ENCODE data around the gene SLC25A41.

Gene SLC25A41

DNA sequence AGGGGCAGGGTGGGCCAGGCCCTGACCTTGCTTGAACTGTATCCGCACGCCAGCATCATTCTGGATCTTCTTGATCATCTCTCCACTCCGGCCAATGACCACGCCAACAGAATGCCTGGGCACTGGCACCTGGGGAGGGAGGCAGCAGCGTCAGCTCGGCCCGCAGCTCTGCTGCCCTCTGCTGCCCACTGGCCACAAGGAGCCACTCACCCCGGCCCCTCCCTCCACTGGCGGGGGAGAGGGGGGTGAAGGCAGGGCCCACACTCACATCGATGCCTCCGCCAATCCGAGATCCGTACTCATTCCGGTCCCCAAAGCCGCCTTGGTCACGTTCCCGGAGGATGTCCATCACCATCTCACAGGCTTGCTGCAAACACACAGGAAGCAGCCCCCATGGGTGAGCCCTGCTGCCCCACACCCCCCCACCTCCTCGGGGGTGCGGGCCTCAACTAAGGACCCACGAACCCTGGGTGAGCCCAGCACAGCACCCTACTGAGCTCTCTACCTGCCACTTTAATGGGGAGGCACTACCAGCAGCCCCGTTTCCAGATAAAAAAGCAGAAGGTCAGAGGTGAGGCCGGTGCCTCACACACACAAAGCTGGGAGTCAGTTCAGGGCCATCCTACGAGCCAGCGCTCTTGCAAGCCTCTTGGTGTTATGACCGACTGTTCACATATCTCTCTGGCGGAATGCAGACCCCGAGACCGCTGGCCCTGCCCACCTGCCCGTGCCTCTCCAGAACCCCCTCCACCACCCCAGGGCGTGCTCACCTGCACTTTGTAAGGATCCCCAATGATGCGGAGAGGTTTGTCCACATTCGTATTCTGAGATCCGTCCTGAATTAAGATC is 15.6 kb downstream of the SLC25A41 start:
- no peak for TF ChIP-seq ZFX (IDR thresholded peaks at IDR 0.05)
- TF ChIP-seq, protein P1, sequence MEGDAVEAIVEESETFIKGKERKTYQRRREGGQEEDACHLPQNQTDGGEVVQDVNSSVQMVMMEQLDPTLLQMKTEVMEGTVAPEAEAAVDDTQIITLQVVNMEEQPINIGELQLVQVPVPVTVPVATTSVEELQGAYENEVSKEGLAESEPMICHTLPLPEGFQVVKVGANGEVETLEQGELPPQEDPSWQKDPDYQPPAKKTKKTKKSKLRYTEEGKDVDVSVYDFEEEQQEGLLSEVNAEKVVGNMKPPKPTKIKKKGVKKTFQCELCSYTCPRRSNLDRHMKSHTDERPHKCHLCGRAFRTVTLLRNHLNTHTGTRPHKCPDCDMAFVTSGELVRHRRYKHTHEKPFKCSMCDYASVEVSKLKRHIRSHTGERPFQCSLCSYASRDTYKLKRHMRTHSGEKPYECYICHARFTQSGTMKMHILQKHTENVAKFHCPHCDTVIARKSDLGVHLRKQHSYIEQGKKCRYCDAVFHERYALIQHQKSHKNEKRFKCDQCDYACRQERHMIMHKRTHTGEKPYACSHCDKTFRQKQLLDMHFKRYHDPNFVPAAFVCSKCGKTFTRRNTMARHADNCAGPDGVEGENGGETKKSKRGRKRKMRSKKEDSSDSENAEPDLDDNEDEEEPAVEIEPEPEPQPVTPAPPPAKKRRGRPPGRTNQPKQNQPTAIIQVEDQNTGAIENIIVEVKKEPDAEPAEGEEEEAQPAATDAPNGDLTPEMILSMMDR (conservative IDR thresholded peaks at IDR 0.05) = no peak; the same call in 1 of the 2 replicates
- H3K27ac ChIP-seq = no peak overlapping the region

DNA sequence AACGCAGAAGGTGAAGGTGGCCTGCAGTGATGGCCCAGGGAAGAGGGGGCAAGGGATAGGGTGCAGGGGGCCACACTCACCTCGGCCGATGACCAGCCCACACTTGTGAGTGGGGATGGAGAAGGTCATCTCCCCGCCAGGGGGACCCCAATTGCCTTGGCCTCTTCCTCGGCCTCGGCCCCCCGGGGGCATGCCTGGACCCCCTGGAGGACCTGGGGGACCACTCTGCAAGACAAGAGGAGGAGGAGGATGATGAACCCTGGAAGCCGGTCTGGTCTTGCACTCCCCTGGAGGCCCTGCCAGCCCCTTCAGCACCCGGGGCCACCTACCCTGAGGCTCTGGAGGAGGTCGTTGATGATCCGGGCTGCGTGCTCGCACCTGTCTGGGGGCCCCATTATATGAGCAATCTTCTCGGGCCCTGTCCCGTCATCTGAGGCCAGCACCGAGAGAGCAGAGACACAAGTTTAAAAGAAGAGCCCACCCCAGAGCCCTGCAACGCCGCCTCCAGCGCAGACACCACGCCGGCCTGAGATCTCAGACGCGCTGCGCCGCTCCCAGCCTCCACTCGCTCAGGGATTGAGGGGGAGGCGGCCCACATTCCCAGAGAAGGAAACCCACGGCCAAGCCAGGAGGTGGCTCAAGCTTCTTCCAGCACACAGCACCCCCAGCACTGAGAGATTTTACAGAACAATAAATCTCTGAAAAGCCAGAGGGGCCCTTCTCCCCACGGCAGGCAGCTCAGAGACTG is 16.7 kb downstream of the SLC25A41 start:
- H3K27ac ChIP-seq = no peak overlapping the region

DNA sequence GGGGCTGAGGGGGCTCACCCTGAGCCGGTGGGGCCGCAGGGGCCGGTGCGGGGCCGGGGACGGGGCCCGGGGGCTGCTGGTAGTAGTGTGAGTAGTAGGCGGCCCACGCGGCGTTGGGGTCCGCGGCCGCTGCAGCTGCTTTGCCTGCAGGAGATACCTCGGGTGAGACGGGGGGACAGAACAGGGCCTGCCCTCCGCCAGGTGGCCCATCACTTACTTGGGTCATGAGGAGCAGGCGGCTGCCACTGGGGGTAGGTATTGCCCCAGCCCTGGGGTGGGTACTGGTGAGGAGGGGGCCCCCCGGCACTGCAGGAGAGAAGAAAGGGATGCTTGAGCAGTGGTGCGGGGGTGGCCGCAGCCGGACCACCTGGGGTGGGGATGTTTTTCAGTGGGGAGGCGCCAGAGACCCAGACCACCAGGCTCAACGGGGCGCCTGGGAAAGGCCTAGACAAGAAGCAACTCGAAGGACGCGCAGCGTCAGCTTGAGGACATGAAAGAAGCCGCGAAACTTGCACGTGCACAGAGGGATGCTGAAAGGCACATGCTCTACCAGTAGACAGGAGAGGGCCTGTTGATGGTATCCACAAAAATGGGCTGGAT is 17.9 kb downstream of the SLC25A41 start:
- TF ChIP-seq, protein P1 (conservative IDR thresholded peaks at IDR 0.05) = no peak
- no peak for TF ChIP-seq ZFX (IDR thresholded peaks at IDR 0.05)
- no peak overlapping the region for H3K27ac ChIP-seq

More for the DNA sequence above, 16.7 kb downstream of the SLC25A41 start:
- TF ChIP-seq, protein P1 (conservative IDR thresholded peaks at IDR 0.05) = no peak
- no peak for TF ChIP-seq ZFX (IDR thresholded peaks at IDR 0.05)

DNA sequence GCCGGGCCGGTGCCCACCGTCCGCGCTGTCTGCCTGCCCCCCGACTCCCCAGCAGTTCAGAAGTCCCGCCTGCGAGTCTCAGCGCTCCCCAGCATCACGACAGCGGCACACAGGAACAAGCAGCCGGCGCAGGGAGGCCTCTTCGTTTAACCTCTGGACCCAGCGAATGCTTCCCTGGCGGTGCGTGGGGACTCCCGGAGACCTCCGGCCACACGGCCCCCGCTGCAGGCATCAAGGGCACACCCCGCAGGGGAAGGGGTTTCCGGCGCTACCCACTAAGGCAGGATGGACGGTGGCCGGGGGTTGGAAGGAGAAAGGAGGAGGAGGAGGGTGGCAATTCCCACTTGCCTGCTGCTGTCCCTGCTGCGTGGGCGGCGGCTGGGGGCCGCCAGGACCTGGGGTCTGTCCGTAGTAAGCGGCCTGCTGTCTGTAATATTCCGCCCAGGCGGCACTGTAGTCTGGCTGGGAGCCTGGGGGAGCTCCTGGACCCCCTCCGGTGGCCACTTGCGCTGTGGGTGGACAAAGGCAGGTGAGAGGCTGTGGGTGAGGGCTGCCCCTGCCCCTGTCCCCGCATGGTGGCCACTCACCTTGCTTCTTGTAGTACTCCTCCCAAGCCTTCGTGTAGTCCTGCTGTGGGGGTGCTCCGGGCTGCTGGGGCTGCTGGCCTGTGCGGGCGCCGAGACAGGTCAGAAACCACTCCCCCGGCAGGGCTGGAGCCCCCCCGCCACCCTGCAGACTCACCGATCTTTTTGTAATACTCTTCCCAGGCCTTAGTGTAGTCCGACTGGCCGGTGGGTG is 18.6 kb downstream of the SLC25A41 start:
- no peak overlapping the region for H3K27ac ChIP-seq
- no peak for TF ChIP-seq ZFX (IDR thresholded peaks at IDR 0.05)
- TF ChIP-seq, protein P1 (conservative IDR thresholded peaks at IDR 0.05) = no peak

DNA sequence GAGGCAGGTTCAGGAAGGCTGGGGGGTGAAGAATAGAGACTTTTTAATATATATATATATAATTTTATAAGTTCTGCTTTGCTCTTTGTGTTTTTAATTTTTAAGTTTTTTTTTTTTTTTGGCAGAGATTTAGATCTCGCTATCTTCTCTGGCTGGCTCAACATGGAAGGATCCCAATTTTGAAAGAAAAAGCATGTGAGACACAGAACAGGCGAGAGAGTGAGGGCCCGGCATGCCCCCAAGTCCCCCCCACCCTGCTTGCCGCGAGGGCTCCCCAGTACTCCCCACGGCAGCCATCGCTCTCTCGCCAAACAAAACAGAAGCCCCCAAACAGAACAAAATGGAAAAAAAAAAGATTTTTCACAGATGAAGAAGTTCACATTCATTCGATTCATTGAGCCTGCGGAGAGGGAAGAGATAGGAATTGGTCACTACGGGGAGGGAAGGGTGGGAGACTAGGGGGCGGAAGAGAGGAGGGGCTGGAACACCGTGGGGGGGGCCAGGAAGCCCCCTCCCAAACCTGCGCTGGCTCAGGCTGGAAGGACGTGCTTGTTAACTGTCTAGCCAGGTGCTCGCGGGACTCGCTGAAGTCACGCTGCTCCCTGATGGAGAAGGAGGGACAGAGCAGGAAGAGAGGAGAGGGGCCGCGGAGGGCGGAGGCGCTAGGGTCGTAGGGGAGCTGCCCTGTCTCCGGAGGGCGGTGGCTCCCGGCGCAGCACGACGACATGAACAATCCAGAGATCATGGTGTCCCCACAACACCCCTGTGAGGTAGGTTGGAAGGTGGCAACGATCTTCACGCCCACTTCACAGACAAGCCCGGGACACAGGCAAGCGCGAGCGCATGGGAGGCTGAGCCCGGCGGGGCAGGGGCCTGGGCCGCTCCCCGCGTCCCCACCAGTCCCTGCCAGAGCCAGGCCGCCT is 19.6 kb downstream of the SLC25A41 start:
- no peak overlapping the region for H3K27ac ChIP-seq
- TF ChIP-seq ZFX (IDR thresholded peaks at IDR 0.05) = no peak
- TF ChIP-seq, protein P1 (conservative IDR thresholded peaks at IDR 0.05) = no peak

DNA sequence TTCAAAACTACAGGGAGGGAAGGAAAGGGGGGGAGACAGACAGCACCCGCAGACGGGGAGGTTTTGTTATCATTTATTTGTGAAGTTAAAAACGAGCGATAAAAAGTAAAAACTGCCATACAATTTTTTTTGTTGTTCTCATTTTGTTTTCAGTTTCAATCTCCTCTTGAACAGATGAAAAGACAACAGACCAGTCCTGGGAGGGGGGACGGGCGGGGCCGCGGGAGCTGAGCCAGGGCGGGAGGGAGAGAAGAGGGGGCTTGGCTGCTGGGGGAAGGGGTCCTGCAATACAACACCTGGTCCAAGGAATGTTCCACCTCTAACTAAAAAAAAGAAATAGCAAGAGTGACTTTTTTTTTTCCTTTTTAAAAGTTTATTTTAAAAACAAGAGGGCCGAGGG is 20.3 kb downstream of the SLC25A41 start:
- no peak overlapping the region for H3K27ac ChIP-seq
- TF ChIP-seq, protein P1 (conservative IDR thresholded peaks at IDR 0.05) = no peak
- no peak for TF ChIP-seq ZFX (IDR thresholded peaks at IDR 0.05)

Measured in C4-2B (cell line).